Panc1 (cell line): ENCODE data around the gene ALG12. TPM values are rescaled to one million over a fixed set of nuclear protein-coding genes. Genes with fewer than 3 reads are reported as not detected.

Source experiments
- ATAC-seq: fragments of 200-7000 bp; cut with Tn5 transposase; 2 replicates; pipeline ENCODE4 v1.9.1; 2020; ENCODE audit warnings: mild to moderate bottlenecking, moderate library complexity
- BruUV-seq: library from RNA; stranded (reverse); fragments of 400-500 nt; replicated peaks from 2 replicates; lab custom pipeline; 2021; lab: Mats Ljungman, UMichigan
- CTCF ChIA-PET: fragments of 300-600 bp; sonication (Branson Sonifier 250); formaldehyde crosslinking; loops from one replicate; lab custom pipeline; 2022; ENCODE audit warnings: antibody characterized with exemption; lab: Charles Lee
- POLR2A ChIA-PET: fragments of 300-600 bp; sonication (Branson Sonifier 250); formaldehyde crosslinking; loops from one replicate; lab custom pipeline; 2022; ENCODE audit warnings: antibody characterized with exemption; lab: Charles Lee
- DNase-seq: peaks from one replicate; pipeline ENCODE4 v3.0.0-alpha.2; 2010; ENCODE audit warnings: low read depth, low spot score
- H3K27ac ChIP-seq: 2 replicates; pipeline ENCODE4 v1.5.1; 2011; ENCODE audit warnings: mild to moderate bottlenecking, low read length, inconsistent platforms
- H3K27me3 ChIP-seq: fragments of 200-500 bp; sonication (Bioruptor generic); 2 replicates; pipeline ENCODE4 v1.6.0; 2014; ENCODE audit warnings: low read length, inconsistent platforms; ENCODE audit not compliant: control insufficient read depth, insufficient read depth
- H3K36me3 ChIP-seq: fragments of 200-500 bp; sonication (Bioruptor generic); 2 replicates; pipeline ENCODE4 v1.5.1; 2014; ENCODE audit warnings: inconsistent platforms, mild to moderate bottlenecking, low read length, moderate library complexity; ENCODE audit not compliant: control insufficient read depth, insufficient read depth
- H3K4me1 ChIP-seq: 2 replicates; pipeline ENCODE4 v1.5.1; 2011; ENCODE audit warnings: inconsistent platforms, mild to moderate bottlenecking, low read length, moderate library complexity; ENCODE audit not compliant: control insufficient read depth, insufficient read depth
- H3K4me3 ChIP-seq, 2 experiments: 2 replicates each; pipeline ENCODE4 v1.5.1; 2011 to 2012; ENCODE audit warnings: low read depth in 2 of 2, low read length in 2 of 2, mild to moderate bottlenecking in 2 of 2, inconsistent platforms in 1 of 2, moderate library complexity in 1 of 2
- H3K9me3 ChIP-seq: fragments of 200-500 bp; sonication (Bioruptor generic); 2 replicates; pipeline ENCODE4 v1.5.1; 2014; ENCODE audit warnings: low read depth, mild to moderate bottlenecking, inconsistent platforms, low read length, moderate library complexity; ENCODE audit not compliant: control insufficient read depth, insufficient read depth
- CTCF ChIP-seq: fragments of 450-650 bp; IDR thresholded peaks from 2 replicates; pipeline ENCODE4 v1.5.1; 2017; ENCODE audit warnings: mild to moderate bottlenecking
- POLR2AphosphoS5 ChIP-seq: IDR thresholded peaks from 2 replicates; pipeline ENCODE4 v1.6.1; 2012; ENCODE audit warnings: mild to moderate bottlenecking, low read depth, low read length, moderate library complexity
- REST ChIP-seq, 2 experiments: IDR thresholded peaks; 2 replicates each; pipeline ENCODE4 v1.6.1; 2011 to 2012; ENCODE audit warnings: low read depth in 2 of 2, control low read depth in 1 of 2, low read length in 1 of 2, mild to moderate bottlenecking in 1 of 2, moderate library complexity in 1 of 2; ENCODE audit not compliant: insufficient read depth in 1 of 2
- SIN3A ChIP-seq: IDR thresholded peaks from 2 replicates; pipeline ENCODE4 v1.6.1; 2012; ENCODE audit warnings: low read depth, mild to moderate bottlenecking, low read length, moderate library complexity, borderline replicate concordance; ENCODE audit not compliant: insufficient read depth
- TCF7L2 ChIP-seq: IDR thresholded peaks from 2 replicates; pipeline ENCODE4 v1.6.1; 2011; ENCODE audit warnings: mild to moderate bottlenecking, low read depth, low read length, inconsistent platforms
- in situ Hi-C: cut with HindIII; loops from 2 replicates; pipeline ENCODE4 v1.10.0; 2016; ENCODE audit warnings: low sequenced_read_pairs, low pct_unique_long_range_greater_than_20kb
- intact Hi-C: fragments of 100-400 bp; cut with micrococcal nuclease; formaldehyde crosslinking; loops from one replicate; pipeline ENCODE4 v1.10.0; 2022; ENCODE audit not compliant: unreplicated experiment
- total RNA-seq: library from RNA; stranded (reverse); gene quantifications from one replicate; pipeline ENCODE4 v1.2.1, GENCODE V29; 2021; ENCODE audit not compliant: unreplicated experiment

ALG12 gene
- total RNA-seq, 1 experiment from 2014 or later, result 23.4 TPM

- peaks cover 34% of the 10 kb centered on the region for H3K4me1 ChIP-seq
- ATAC-seq (no peak), DNase-seq (no peak)
- H3K27ac ChIP-seq, result no peak overlapping the region
- ChIA-PET POLR2A (no interaction called here), CTCF (no interaction called here)
- H3K27me3 ChIP-seq, result no peaks in the 10 kb centered on the region
- TF ChIP-seq CTCF, result no peak
- TF ChIP-seq TCF7L2, result no peak
- TF ChIP-seq POLR2AphosphoS5, result no peak
- no peak for TF ChIP-seq SIN3A
- no peak for TF ChIP-seq REST (IDR thresholded peaks at IDR 0.05; ENCODE audit: insufficient read depth in 1 of 2, low read depth in 2 of 2, low read length in 1 of 2)
- intact Hi-C loops (no loop called here), in situ Hi-C loops (no loop called here)
- H3K36me3 ChIP-seq, result no peaks in the 10 kb centered on the region
- H3K4me3 ChIP-seq, result no peak overlapping the region
- H3K9me3 ChIP-seq, result no peaks in the 10 kb centered on the region
- no TSS peak for BruUV-seq
Observed at GRCh38 chr22:49938565-49939136, 20.4 kb upstream of the ALG12 start.

- intact Hi-C loops, result no loop called here
- Histone ChIP-seq H3K36me3 (no peaks in the 10 kb centered on the region), H3K27ac (peak overlapping the region; percentile 53), H3K4me3 (no peak overlapping the region), H3K9me3 (no peaks in the 10 kb centered on the region), H3K27me3 (no peaks in the 10 kb centered on the region), H3K4me1 (peaks cover 39% of the 10 kb centered on the region)
- ChIA-PET CTCF (no interaction called here), POLR2A (no interaction called here)
- no peak for TF ChIP-seq CTCF
- TF ChIP-seq REST (IDR thresholded peaks at IDR 0.05; ENCODE audit: insufficient read depth in 1 of 2, low read depth in 2 of 2, low read length in 1 of 2), result no peak
- no peak; the same call in 1 of the 2 replicates for TF ChIP-seq POLR2AphosphoS5
- no peak for TF ChIP-seq TCF7L2
- TF ChIP-seq SIN3A, result no peak
- no TSS peak for BruUV-seq
- in situ Hi-C loops, result no loop called here
- ATAC-seq (no peak), DNase-seq (no peak)
Observed at GRCh38 chr22:49937758-49938564, 19.7 kb upstream of the ALG12 start.
